HG03103 (cell line): ENCODE results near the gene TGM6.
A peak's percentile ranks its signal among the peaks of the same experiment; 100 is the strongest.

Experiments
- ATAC-seq: cut with Tn5 transposase; IDR thresholded peaks from one replicate; pipeline ENCODE4 v1.9.1; 2021; ENCODE audit warnings: low read depth; ENCODE audit not compliant: unreplicated experiment

TGM6 gene

DNA sequence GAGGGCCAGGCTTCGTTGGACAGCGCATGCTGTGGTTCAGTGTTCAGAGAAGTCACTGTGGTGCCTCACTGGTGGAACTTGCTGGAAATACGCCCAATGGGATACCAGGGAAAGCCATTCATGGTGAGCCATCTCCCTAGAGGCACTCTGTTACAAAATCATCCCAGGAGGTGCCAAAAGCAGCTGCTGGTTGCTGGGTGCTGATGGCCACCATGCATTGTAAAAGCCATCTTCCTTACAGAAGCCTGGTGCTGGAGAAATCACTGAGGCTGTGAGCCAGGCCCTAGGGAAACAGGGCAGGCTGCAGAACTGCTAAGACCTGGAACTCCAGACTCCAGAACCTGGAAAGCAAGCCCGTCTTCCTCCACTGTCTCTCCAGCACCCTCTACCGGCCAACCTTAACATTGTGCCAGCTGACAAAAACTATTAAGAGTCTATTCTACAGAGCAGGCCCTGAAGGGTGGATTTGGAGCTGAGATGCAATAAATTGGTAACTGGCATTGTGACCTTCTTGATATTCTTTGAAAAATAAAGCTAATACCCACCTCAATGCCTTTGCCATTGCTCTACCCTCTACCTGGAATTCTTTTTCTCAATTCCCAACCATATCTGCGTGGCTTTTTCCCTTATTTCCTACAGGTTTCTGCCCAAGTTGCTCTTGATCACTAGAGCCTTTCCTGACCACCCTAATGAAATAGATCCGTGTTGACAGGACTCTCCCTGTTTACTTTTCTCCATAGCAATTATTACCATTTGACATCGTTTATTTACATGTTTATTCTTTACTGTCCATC, 71.4 kb downstream of the TGM6 start:
- ATAC-seq = no peak

DNA sequence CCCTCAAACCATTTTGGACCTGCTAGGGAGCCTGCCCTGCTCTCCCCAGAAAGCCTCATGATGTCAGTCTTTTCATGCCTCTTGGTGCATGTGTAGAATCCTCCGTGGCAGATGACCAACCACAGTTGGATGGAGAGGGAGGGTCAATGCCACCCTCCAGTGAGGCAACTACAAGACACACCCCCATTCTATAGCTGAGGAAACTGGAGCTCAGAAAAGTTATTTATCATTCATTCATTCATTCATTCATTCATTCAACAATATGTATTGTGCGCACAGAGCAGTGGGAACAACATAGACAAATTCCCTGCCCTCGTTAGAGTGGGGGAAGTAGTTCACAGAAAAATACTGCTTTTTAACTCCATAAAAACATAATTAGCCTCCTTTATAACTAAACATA, 73.1 kb downstream of the TGM6 start:
- ATAC-seq = no peak

DNA sequence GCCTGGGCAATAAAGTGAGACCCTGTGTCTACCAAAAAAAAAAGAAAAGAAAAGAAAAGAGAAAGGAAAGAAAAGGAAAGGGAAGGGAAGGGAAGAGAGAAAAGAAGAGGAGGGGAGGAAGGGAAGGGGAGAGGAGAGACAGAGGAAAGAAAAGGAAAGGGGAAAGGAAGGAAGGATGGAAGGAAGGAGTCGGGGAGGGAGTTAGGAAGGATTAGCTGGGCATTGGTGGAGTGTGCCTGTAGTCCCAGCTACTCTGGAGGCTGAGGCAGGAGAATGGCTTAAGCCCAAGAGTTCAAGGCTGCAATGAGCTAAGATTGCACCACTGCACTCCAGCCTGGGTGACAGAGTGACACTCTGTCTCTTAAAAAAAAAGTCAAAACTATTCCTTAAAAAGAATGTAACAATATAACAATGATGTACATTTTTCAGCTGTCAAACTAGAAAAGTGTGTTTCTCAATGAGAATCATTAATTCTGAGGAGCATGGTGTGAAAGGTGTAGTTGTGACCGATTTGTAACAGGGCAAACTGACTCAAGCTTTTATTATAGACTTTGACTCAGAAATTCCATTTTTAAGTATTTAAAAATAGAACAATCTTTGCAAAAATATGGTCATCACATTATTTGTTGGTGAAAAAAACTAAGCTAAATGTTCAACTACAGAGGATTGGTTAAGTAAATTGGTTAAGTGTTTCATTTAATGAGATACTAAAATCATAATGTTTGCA, 75.2 kb downstream of the TGM6 start:
- no peak for ATAC-seq

DNA sequence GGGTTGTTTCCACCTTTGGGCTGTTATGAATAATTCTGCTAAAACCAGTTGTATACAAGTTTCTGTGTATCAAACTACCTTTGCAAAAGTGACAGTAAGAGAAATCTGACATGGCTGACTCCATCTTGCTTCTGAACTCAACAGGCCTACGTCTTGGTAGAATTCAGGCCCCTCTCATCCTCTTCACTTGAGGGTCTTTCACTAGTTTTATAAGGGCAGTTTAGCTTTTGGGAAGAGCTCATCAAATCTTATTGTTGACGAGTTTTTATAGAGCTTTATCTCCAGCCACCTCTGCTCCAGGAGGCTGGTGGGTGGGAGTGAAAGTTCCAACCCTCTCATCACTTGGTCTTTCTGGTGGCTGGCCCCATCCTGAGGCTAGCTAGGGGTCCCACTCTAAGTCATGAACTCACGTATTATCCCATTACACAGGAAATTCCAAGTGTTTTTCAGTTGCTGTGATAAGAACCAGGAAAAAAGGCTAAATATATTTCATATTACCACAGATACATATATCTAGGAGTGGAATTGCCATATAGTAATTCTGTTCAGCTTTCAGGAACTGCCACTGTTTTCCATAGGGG, 78.3 kb downstream of the TGM6 start:
- no peak for ATAC-seq

DNA sequence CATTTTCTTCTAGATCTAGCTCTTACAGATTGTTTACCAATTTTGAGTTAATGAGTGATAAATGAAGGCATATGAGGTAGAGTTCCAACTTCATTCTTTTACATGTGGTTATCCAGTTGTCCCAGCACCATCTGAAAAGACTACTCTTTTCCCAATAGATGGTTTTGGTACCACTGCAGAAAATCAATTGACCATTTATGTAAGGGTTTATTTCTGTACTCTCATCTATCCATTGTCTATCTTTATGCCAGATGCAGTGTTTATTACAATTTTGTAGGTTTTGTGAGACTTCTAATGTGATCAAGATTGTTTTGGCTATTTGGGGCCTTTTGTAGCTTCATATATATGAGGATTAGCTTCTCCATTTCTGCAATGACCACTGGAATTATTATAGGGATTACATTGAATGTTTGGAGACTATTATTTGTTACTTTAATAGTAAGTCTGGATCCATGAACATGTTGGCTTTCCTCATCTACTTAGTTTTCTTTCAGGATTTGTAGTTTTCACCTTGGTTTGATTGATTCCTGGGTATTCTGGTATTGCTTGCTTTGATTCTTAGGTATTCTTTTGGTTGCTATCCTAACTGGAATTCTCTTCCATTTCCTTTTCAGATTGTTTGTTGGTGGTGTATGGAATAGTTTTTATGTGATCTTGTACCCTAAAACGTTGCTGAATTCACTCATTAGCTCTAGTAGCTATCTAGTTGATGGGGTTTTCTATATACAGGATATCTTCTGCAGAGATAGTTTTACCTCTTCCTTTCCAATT, 79.5 kb downstream of the TGM6 start:
- ATAC-seq = no peak

DNA sequence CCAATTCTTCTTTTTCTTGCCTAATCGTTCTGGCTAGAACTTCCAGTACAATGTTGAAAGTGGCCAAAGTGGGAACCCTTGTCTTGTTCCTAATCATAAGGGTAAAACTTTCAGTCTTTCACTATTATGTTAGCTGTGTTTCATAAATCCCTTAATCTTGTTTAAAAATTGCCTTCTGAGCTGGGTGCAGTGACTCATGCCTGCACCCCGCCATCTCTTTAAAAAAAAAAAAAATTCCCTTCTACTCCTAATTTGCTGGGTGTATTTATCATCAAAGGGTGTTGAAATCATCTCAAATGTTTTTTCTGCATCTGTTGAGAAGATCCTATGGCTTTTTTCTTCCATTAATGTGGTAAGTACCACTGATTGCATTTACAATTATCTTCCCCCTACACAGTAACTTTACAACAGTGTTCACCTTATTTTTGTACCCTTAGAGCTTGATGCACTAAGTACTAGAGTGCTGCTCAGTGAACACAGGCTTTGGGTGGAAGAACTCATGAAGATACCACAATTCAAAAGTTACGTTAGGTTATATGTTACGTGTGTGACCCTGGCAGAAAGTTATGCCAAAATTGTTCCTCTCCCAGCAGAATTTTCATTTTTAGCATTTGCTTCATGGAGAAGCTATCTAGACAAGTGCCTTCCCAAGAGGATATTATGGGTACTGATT, 80.2 kb downstream of the TGM6 start:
- ATAC-seq = no peak

DNA sequence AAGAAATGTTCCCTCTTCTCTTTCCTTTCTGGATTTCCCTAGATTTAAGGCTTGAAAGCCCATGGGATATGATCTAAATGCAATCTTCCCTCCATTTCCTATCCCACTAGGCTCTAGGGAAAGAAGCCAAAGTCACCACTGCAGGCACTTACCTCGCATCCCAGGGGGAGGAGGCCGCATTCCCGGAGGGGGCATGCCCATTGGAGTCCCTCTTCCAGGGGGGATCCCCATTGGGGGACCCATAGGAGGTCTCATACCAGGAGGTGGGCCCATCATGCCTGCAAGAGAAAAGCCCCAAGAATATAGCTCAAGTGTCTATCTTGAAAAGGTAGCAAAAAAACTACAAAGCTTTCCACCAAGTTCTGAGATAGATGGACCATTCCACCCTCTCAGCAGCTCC, 81.8 kb downstream of the TGM6 start:
- ATAC-seq = no peak

DNA sequence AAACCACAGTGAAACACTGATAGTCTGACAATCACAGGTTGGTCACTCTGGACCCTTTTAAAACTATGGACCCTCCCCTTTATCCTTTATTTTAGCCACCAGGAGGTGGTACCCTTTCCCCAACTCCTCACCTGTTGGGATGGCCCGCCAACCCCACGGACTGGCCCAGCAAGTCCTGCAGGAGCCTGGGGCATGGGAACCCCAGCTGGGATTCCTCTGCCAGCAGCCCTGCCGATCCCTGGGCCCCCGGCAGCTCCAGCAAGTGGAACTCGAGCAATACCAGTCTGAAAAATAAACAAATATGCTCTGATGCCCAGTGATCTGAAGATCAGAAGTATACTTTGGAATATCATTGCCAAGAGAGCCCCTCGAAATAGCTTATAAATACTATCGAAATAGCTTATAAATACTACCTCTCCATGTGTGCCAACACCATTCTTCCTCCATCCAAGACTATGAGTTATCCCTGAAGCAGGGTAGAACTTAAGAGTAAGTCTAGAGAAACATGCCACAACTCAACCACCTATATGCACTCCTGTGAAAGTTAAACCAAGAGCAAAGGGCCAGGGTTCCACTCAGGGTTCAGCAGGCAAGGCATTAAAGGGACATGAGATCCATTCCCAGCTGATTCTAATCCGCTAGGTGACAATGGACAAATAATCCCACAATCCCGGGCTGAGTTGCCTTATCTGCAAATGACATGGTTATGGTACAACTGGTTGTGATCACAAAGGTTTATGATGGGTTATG, 83.1 kb downstream of the TGM6 start:
- ATAC-seq = no peak

DNA sequence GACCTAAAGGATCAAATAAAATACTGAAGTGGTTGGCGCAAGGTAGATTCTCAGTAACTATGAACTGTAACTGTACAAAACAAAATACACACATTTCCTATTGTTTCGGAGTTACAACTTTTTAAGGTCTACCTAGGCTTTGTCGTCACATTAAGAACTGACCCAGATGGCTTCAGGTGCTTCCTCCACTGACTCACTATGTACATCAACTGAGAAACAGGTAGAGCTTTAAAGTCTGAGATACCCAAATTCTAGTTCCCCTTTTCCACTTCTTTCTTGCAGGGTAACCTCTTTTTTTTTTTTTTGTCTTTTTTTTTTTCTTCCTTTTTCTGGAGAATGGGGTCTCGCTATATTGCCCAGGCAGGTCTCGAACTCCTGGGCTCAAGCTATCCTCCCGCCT, 84.4 kb downstream of the TGM6 start:
- no peak for ATAC-seq

DNA sequence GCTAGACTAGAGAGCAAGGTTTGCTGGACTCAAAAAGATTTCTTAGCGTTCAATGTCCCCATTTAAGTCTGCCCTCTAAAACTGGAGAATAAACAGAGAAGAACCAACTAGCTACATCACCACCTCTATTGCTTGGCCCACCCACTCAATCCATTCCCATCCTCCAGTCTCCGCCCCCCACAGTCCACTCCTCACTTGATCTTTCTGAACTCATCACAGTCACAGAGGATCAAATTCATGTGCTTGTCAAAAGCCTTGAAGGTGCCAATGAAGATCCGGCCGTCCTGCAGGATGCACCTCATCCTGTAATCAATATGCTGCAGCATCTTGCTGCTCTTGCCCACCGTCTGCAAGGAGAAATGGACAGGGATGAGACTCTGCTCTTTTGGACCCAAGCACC, 86.7 kb downstream of the TGM6 start:
- no peak for ATAC-seq

DNA sequence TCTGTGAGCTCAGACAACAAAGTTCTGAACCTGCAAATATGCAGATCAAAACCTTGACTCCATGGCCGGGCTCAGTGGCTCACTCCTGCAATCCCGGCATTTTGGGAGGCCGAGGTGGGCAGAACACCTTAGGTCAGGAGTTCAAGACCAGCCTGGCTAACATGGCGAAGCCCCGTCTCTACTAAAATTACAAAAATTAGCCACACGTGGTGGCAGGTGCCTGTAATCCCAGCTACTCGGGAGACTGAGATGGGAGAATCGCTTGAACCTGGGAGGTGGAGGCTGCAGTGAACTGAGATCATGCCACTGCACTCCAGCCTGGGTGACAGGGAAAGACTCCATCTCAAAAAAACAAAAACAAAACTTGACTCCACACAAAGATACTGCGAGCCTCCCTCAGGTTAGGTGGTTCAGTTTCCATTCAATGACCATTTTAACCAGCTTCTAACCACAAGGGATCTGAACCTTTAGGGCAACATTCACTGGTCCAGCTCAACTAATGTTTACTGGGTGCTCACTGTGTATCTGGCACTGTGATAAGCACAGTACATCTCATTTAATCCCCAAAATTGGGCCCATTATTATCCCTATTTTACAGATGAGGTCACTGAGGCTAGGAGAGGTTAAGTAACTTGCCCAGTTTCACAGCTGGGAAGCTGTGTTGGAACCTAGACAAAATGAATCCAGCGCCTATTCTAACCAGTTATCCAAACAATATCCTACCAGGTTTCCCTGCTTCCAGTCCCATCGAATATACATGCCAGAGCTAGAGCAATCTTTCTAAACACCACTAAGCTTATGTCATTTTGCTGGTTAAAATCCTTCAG, 88.1 kb downstream of the TGM6 start:
- ATAC-seq = no peak

DNA sequence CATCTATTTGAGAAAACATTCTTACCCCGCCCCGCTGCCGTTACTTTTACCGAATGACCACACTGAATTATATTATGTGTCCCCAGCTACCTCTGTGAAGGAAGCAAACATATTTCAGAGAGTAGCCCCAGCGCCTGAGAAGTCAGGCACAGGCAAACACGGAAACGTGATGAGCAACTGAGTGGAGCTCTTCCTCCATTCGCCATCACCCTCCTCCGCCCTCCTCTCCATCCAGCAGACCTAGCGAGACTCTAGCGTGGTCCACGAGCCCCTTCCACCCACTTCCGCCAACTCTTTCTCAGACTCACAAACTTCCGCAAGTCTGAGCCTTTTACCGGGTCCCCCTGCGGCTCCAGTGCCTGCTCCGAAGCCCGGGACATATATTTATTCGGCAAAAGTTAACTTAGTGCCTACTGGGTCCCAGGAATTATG, 89.3 kb downstream of the TGM6 start:
- ATAC-seq = no peak

DNA sequence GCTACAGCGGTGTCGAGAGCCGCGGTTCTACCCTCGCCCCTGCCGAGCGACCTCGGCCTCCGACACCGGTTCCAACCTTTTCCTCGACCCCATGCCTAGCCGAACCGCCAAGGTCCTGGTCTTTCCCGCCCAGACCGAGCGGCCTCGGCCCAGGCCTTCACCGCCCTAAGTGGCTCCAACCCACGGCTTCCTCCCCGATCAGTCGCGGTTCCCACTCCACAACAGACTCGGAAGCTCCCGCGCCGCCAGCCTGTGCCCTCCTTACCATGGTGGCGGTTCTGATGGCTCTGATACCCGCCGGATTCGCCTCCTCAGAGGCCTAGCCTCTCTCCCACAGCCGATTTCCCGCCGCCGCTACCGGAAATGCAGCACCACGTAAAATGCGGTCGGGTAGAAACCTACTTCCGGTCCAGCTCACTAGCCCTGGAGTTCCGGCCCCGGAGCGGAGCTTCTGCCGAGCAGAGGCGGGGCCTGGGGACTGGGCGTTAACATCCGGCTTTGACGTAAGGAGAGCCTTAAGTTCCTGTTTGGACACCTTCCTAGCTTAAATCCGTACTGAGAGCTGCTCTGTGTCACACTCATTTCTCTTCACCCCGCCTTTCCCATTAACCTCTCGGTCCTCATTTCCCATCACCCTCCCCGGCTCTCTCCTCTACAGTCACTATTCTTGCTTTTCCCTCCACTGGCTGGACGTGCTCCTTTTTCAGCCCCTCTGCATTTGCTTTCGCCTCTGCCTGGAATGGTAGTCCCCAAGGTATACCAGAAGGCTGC, 89.9 kb downstream of the TGM6 start, which contains the start of gene SNRPB:
SNRPB (minus strand) TSS at position 367 of the 771 bp plus-strand sequence; CDS start at position 268, 99 bp downstream.
- peak; percentile 95 for ATAC-seq

DNA sequence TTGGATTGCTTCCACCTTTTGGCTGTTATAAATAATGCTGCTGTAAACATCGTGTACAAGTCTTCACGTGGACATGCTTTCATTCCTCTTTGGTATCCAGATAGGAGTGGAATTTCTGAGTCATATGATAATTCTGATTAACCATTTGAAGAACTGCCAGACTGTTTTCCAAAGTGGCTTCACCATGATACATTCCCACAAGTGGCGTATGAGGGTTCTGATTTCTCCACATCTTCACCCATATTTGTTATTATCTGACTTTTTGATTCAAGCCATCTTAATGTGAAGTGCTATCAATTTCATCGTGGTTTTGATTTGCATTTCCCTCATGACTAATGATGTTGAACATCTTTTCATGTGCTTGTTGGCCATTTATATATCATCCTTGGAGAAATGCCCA, 92.8 kb downstream of the TGM6 start:
- ATAC-seq = no peak

DNA sequence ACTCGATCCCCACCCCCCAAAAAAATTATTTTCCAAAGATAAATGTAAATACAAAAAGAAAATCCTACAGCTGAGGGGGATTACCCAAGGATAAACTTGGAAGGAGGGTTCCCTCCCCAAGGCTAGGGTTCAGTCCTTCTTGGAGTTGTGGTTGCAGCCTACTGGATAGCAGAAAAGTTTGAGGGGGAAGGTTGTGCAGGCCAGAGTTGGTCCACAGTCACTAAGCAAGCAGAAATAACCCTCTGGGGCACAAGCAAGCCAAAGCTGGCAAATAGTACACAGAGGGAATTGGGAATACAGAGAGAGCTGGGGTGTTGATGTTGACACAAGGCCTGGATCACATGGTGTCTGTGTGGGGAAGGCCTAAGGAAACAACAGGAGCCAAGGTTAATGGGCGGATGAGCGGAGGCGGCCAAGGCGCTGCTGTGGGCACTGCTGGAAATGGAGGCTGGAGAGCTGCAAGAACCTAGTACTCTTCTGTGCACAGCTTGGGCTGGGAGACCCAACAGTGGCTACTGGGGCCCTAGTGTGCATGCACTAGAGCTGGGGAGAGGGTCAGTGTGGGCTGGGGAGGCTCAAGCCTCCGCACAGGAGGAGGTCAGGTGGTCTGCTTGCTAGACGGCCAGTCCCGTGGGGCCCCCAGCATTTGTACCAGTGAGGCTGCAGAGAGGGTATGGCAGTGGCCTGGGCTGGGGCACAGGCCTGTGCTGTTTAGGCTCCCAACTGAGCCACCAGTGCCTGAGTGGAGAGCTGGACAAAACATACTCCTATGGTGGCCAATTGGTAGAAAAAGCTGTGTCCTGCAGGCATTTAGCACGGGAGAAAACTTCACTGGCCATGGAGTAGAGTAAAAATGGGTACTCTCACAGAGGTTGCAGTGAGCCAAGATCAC, 95.4 kb downstream of the TGM6 start:
- ATAC-seq = no peak

DNA sequence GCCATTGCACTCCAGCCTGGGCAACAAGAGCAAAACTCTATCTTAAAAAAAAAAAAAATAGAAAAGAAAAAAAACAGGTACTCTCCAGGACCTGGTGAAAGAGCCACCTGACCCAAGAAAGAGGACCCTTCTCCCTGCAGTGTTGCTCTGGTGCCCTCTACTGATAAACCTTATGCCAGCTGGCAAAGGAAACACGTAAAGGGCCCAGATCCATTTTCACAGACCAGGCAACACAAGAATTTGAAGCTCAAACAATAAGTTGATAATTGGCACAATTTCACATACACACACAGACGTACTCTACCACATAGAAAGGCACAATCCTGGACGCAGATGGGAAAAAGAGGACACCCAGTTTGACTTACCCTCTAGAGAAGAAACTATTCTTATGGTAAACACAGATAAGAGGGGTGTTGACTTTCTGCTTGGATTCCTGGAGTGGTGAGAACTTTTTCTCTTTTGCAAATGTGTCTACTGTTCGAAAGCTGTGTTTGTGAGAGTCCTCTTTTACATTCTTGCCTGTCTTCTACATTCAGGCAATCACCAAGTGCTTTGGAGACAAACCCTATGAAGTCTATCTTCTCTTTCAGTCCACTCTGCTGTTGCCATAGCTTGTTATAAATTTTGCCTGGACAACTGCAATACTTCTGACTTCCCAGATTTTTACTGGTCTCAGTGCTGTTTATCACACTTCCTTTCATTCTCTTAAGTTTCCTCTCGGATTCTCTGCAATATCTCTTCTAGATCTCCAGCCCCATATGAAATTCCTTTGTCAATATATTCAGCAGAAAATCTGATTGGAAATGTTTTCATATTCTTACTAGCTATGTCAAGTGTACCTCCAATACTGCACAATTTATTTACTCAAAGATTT, 96.3 kb downstream of the TGM6 start:
- no peak for ATAC-seq
